ENCODE data around the gene EIF4G3. TPM values are rescaled to one million over a fixed set of nuclear protein-coding genes. Genes with fewer than 3 reads are reported as not detected.

EIF4G3 gene
- total RNA-seq, 2 donors from 2014 or later = 20.8 to 48.8 TPM

DNA sequence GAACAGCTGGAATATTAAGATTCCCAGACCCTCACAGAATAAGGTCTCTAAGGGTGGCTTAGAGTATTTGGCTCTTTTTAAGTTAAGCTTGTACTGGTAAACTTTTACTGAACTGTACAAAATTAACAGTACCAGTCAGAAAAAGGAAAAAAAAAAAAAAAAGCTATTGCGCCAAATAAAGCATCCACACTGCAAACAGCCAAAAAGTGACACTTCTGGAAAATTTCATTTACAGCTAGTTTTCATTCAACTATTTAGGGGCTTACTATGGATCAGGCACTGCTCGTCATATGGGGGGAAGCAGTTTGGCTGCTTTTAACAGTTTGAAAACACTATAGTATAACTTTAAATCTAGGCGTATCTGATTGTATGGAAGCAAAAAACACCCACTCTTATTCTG lies 139.6 kb downstream of the EIF4G3 start:
- no peak overlapping the region for H3K27ac ChIP-seq
- H3K27me3 ChIP-seq = no peaks in the 10 kb centered on the region
- intact Hi-C loops (cut with DNase I) = no loop called here
- H3K36me3 ChIP-seq (replicated peaks in 1 of 2; ENCODE audit: insufficient read depth in 1 of 2, low read depth in 2 of 2) = no peaks in the 10 kb centered on the region
- ATAC-seq (no peak), DNase-seq (no peak)
- whole genome bisulfite sequencing, 2 donors = 93 to 95% methylated on average over 3 of the region's 3 CpGs
- no peaks in the 10 kb centered on the region for H3K4me1 ChIP-seq
- no peaks in the 10 kb centered on the region for H3K9me3 ChIP-seq
- H3K4me3 ChIP-seq = no peak overlapping the region
- TF ChIP-seq CTCF (IDR thresholded peaks at IDR 0.05) (no peak), POLR2A (IDR thresholded peaks at IDR 0.05) (no peak)

- WGBS, 2 donors = 68 to 100% methylated on average over 1 to 2 of the region's 2 CpGs
- H3K4me1 ChIP-seq = no peaks in the 10 kb centered on the region
- intact Hi-C loops (cut with DNase I) = no loop called here
- H3K27me3 ChIP-seq = no peaks in the 10 kb centered on the region
- no peaks in the 10 kb centered on the region for H3K36me3 ChIP-seq (replicated peaks in 1 of 2; ENCODE audit: insufficient read depth in 1 of 2, low read depth in 2 of 2)
- H3K4me3 ChIP-seq = no peak overlapping the region
- TF ChIP-seq POLR2A (IDR thresholded peaks at IDR 0.05) (no peak), CTCF (IDR thresholded peaks at IDR 0.05) (no peak)
- H3K27ac ChIP-seq = no peak overlapping the region
- ATAC-seq (no peak), DNase-seq (no peak)
- no peaks in the 10 kb centered on the region for H3K9me3 ChIP-seq
These were observed 140.9 kb downstream of the EIF4G3 start for GRCh38 chr1:21035794-21036193.

DNA sequence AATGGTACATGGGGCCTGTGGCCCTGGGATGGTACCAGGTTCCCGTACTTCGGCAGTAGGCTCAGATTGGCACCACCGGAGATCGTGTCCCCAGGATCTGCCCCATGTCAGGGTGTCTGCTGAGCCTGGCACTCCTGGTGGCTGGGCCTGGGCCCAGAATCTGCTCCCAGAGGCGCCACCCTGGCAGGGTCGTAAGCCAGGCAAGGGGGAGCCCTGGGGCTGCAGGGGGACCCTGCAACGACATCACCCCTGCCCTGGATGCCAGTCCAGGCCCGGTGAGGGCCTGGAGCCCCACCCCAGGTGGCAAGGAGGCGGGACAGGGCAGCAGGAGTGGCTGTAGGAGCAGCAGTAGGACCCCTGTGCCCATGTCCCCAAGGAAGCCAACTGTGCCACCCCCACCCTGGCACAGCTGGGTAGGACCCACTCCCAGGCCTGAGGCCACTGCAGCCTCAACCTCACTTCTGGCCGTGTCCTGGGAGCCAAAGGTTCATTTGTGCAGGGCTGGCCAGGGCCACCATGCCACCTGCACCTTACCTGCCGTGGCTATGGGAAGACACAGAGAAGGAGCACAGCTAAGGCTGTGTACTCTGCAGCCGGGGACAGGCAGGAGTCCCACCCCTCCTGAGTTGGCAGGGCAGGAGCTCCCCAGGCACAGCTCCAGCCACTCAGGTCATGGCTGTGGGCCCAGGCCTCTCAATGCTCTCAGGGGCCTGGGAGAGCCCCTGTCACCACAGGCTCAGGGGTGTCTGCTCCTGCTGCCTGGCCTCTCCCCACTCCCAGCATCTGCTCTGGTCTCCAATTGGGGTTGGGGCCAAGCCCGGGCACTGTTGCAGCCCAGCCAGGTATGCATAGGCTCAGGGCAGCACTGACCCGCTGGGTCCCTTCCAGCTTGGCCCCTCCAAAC lies 141.7 kb downstream of the EIF4G3 start:
- intact Hi-C loops (cut with DNase I) = no loop called here
- Histone ChIP-seq H3K36me3 (replicated peaks in 1 of 2; ENCODE audit: insufficient read depth in 1 of 2, low read depth in 2 of 2) (no peaks in the 10 kb centered on the region), H3K9me3 (no peaks in the 10 kb centered on the region), H3K27ac (no peak overlapping the region), H3K4me3 (no peak overlapping the region), H3K27me3 (no peaks in the 10 kb centered on the region), H3K4me1 (no peaks in the 10 kb centered on the region)
- TF ChIP-seq POLR2A (IDR thresholded peaks at IDR 0.05) (no peak), CTCF (IDR thresholded peaks at IDR 0.05) (no peak)
- WGBS, 2 donors = 82 to 87% methylated on average over 3 to 14 of the region's 14 CpGs
- peak in 1 of 4 donors; percentile 19 for DNase-seq
- peak; percentile 27 for ATAC-seq

GRCh38 chr1:21032741-21033140 lies 144.0 kb downstream of the EIF4G3 start:
- H3K36me3 ChIP-seq (replicated peaks in 1 of 2; ENCODE audit: insufficient read depth in 1 of 2, low read depth in 2 of 2) = no peaks in the 10 kb centered on the region
- no peak overlapping the region for H3K4me3 ChIP-seq
- peaks cover 6% of the 10 kb centered on the region for H3K4me1 ChIP-seq
- ATAC-seq = no peak
- no peaks in the 10 kb centered on the region for H3K9me3 ChIP-seq
- intact Hi-C loops (cut with DNase I) = no loop called here
- DNase-seq = no peak
- 47 to 57% methylated on average over 3 of the region's 3 CpGs for WGBS, 2 donors
- H3K27me3 ChIP-seq = no peaks in the 10 kb centered on the region
- TF ChIP-seq POLR2A (IDR thresholded peaks at IDR 0.05) = no peak
- TF ChIP-seq CTCF (IDR thresholded peaks at IDR 0.05) = no peak
- no peak overlapping the region for H3K27ac ChIP-seq

- Histone ChIP-seq H3K4me1 (peaks cover 6% of the 10 kb centered on the region), H3K36me3 (replicated peaks in 1 of 2; ENCODE audit: insufficient read depth in 1 of 2, low read depth in 2 of 2) (no peaks in the 10 kb centered on the region), H3K9me3 (no peaks in the 10 kb centered on the region), H3K27ac (no peak overlapping the region), H3K4me3 (no peak overlapping the region), H3K27me3 (no peaks in the 10 kb centered on the region)
- ATAC-seq (no peak), DNase-seq (no peak)
- TF ChIP-seq POLR2A (IDR thresholded peaks at IDR 0.05) (no peak), CTCF (IDR thresholded peaks at IDR 0.05) (no peak)
- intact Hi-C loops (cut with DNase I) = no loop called here
- 94 to 100% methylated on average over 1 of the region's 1 CpG for WGBS, 2 donors
These were observed 146.5 kb downstream of the EIF4G3 start for GRCh38 chr1:21030181-21030580.
